Measurements from ENCODE around the gene AMBRA1.

- TF ChIP-seq CTCF (conservative IDR thresholded peaks at IDR 0.05 in 1 of 2, IDR thresholded peaks at IDR 0.05 in 1 of 2; ENCODE audit: extremely low read depth in 1 of 2, insufficient read depth in 1 of 2, low read depth in 1 of 2, low read length in 2 of 2) = no peak
- TF ChIP-seq EZH2 (IDR thresholded peaks at IDR 0.05; ENCODE audit: borderline replicate concordance, low read length) = no peak
Measured at GRCh38 chr11:46635557-46636139, 41.8 kb upstream of the AMBRA1 start.
